Type B pancreatic cell (in vitro differentiated cells): ENCODE data around the gene LANCL3. TPM values are rescaled to one million over a fixed set of nuclear protein-coding genes. Genes with fewer than 3 reads are reported as not detected.

ENCODE experiments used
- DNase-seq: peaks from one replicate; pipeline ENCODE4 v3.0.0; 2021; ENCODE audit warnings: mixed read lengths; ENCODE audit not compliant: unreplicated experiment; ENCODE audit errors: extremely low spot score
- H3K27ac Mint-ChIP-seq: 2 replicates; pipeline ENCODE4 v1.8.0; 2021; ENCODE audit warnings: mild to moderate bottlenecking, mixed read lengths
- H3K27me3 Mint-ChIP-seq: 2 replicates; pipeline ENCODE4 v1.8.0; 2021; ENCODE audit warnings: mixed read lengths
- H3K36me3 Mint-ChIP-seq: 2 replicates; pipeline ENCODE4 v1.8.0; 2021; ENCODE audit warnings: mixed read lengths
- H3K4me1 Mint-ChIP-seq: one replicate; pipeline ENCODE4 v1.8.0; 2021; ENCODE audit warnings: mixed read lengths; ENCODE audit not compliant: unreplicated experiment
- H3K4me3 Mint-ChIP-seq: 2 replicates; pipeline ENCODE4 v1.8.0; 2021; ENCODE audit warnings: mild to moderate bottlenecking, mixed read lengths
- H3K9me3 Mint-ChIP-seq: 2 replicates; pipeline ENCODE4 v1.8.0; 2021; ENCODE audit warnings: mixed read lengths
- CTCF ChIP-seq: fragments of 200-600 bp; sonication (generic); conservative IDR thresholded peaks from 2 replicates; pipeline ENCODE4 v1.5.0; 2021; ENCODE audit warnings: antibody characterized with exemption, mild to moderate bottlenecking
- total RNA-seq: library from RNA; stranded (reverse); gene quantifications from 2 replicates; pipeline ENCODE4 v1.2.1, GENCODE V29; 2021; ENCODE audit warnings: low replicate concordance

LANCL3 gene
- total RNA-seq, 1 donor from 2014 or later: 1.1 TPM

GRCh38 chrX:37667141-37667540 is 95.7 kb downstream of the LANCL3 start:
- Mint-ChIP-seq H3K36me3 (no peaks in the 10 kb centered on the region), H3K27me3 (no peaks in the 10 kb centered on the region), H3K4me1 (no peaks in the 10 kb centered on the region), H3K9me3 (peaks cover 8% of the 10 kb centered on the region), H3K4me3 (no peak overlapping the region), H3K27ac (no peak overlapping the region)
- DNase-seq: no peak
- no peak for TF ChIP-seq CTCF

GRCh38 chrX:37672563-37672962 is 101.1 kb downstream of the LANCL3 start:
- DNase-seq: no peak
- Mint-ChIP-seq H3K27me3 (no peaks in the 10 kb centered on the region), H3K4me3 (no peak overlapping the region), H3K4me1 (no peaks in the 10 kb centered on the region), H3K36me3 (no peaks in the 10 kb centered on the region), H3K9me3 (no peaks in the 10 kb centered on the region), H3K27ac (no peak overlapping the region)
- TF ChIP-seq CTCF: no peak

- Mint-ChIP-seq H3K27ac (no peak overlapping the region), H3K27me3 (peaks cover 3% of the 10 kb centered on the region), H3K4me3 (no peak overlapping the region), H3K4me1 (no peaks in the 10 kb centered on the region), H3K9me3 (peaks cover 3% of the 10 kb centered on the region), H3K36me3 (no peaks in the 10 kb centered on the region)
- no peak for TF ChIP-seq CTCF
- DNase-seq: no peak
Measured at GRCh38 chrX:37676811-37677210, 105.3 kb downstream of the LANCL3 start.

- H3K4me1 Mint-ChIP-seq: no peaks in the 10 kb centered on the region
Measured at GRCh38 chrX:37677243-37677642, 105.8 kb downstream of the LANCL3 start.

GRCh38 chrX:37677765-37678164 is 106.3 kb downstream of the LANCL3 start:
- Mint-ChIP-seq H3K27ac (no peak overlapping the region), H3K36me3 (no peaks in the 10 kb centered on the region), H3K27me3 (peaks cover 3% of the 10 kb centered on the region), H3K4me3 (no peak overlapping the region), H3K4me1 (no peaks in the 10 kb centered on the region), H3K9me3 (peaks cover 3% of the 10 kb centered on the region)
- no peak for DNase-seq
- TF ChIP-seq CTCF: no peak

More at GRCh38 chrX:37677243-37677642, 105.8 kb downstream of the LANCL3 start:
- peaks cover 3% of the 10 kb centered on the region for H3K27me3 Mint-ChIP-seq
- H3K9me3 Mint-ChIP-seq: peaks cover 3% of the 10 kb centered on the region
- H3K36me3 Mint-ChIP-seq: no peaks in the 10 kb centered on the region
- no peak for TF ChIP-seq CTCF
- no peak overlapping the region for H3K27ac Mint-ChIP-seq
- DNase-seq: no peak
- no peak overlapping the region for H3K4me3 Mint-ChIP-seq

GRCh38 chrX:37678574-37678973 is 107.1 kb downstream of the LANCL3 start:
- no peak for DNase-seq

More at GRCh38 chrX:37678574-37678973, 107.1 kb downstream of the LANCL3 start:
- H3K27me3 Mint-ChIP-seq: peaks cover 3% of the 10 kb centered on the region
- no peak overlapping the region for H3K4me3 Mint-ChIP-seq
- H3K9me3 Mint-ChIP-seq: peaks cover 3% of the 10 kb centered on the region
- H3K27ac Mint-ChIP-seq: no peak overlapping the region
- TF ChIP-seq CTCF: no peak
- H3K4me1 Mint-ChIP-seq: no peaks in the 10 kb centered on the region
- H3K36me3 Mint-ChIP-seq: no peaks in the 10 kb centered on the region
